OCI-LY1 (cell line): ENCODE results near the gene SPO11.

Experiments used
- CTCF ChIP-seq: fragments of 200-600 bp; sonication (generic), shearing (Covaris generic); IDR thresholded peaks from 2 replicates; pipeline ENCODE4 v1.5.1; 2017; ENCODE audit warnings: mild to moderate bottlenecking, antibody characterized with exemption, low read length, moderate library complexity, mixed read lengths
- EZH2 ChIP-seq: fragments of 200-600 bp; sonication (generic), shearing (Covaris generic); IDR thresholded peaks from 2 replicates; pipeline ENCODE4 v1.8.0; 2017; ENCODE audit warnings: borderline replicate concordance, mixed run types, mild to moderate bottlenecking, antibody characterized with exemption, low read length, moderate library complexity, mixed read lengths

- TF ChIP-seq CTCF: no peak
- TF ChIP-seq EZH2: no peak
Measured at GRCh38 chr20:57342829-57343228, 13.2 kb downstream of the SPO11 start.
